Stimulated activated CD8-positive, alpha-beta memory T cell treated with anti-CD3 and anti-CD28 coated beads, Interleukin-12 subunit alpha, Interleukin-12 subunit beta, amount 100 ng/mL, for 24 hours (primary cell): ENCODE measurements around the gene EID1.
"Not testable (repeated sequence)": the region's sequence is repeated elsewhere in the genome, so short reads cannot be mapped to it uniquely, and the experiment has no call there.

Source experiments
- DNase-seq: peaks from one replicate; pipeline ENCODE4 v3.0.0-alpha.2; 2020; ENCODE audit errors: extremely low read depth

Gene EID1

GRCh38 chr15:48909313-48909712 lies 31.4 kb downstream of the EID1 start:
- not testable (repeated sequence) for DNase-seq

DNA sequence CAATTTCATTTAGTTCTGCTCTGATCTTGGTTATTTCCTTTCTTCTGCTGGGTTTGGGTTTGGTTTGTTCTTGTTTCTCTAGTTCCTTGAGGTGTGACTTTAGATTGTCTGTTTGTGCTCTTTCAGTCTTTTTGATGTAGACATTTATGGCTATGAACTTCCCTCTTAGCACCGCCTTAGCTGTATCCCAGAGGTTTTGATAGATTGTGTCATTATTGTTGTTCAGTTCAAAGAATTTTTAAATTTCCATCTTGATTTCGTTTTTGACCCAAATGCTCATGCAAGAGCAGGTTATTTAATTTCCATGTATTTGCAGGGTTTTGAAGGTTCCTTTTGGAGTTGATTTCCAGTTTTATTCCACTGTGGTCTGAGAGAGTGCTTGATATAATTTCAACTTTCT lies 32.6 kb downstream of the EID1 start:
- DNase-seq, result not testable (repeated sequence)

- DNase-seq, result no peak
Observed at GRCh38 chr15:48913141-48913540, 35.2 kb downstream of the EID1 start.

- no peak for DNase-seq
Observed at GRCh38 chr15:48914717-48915116, 36.8 kb downstream of the EID1 start.

- no peak for DNase-seq
Observed at GRCh38 chr15:48915861-48916260, 37.9 kb downstream of the EID1 start.

- no peak for DNase-seq
Observed at GRCh38 chr15:48916721-48917120, 38.8 kb downstream of the EID1 start.

GRCh38 chr15:48922046-48922445 lies 44.1 kb downstream of the EID1 start:
- no peak for DNase-seq

GRCh38 chr15:48924528-48925393 lies 46.8 kb downstream of the EID1 start:
- DNase-seq, result no peak

- DNase-seq, result no peak
Observed at GRCh38 chr15:48925714-48926223, 47.8 kb downstream of the EID1 start.

DNA sequence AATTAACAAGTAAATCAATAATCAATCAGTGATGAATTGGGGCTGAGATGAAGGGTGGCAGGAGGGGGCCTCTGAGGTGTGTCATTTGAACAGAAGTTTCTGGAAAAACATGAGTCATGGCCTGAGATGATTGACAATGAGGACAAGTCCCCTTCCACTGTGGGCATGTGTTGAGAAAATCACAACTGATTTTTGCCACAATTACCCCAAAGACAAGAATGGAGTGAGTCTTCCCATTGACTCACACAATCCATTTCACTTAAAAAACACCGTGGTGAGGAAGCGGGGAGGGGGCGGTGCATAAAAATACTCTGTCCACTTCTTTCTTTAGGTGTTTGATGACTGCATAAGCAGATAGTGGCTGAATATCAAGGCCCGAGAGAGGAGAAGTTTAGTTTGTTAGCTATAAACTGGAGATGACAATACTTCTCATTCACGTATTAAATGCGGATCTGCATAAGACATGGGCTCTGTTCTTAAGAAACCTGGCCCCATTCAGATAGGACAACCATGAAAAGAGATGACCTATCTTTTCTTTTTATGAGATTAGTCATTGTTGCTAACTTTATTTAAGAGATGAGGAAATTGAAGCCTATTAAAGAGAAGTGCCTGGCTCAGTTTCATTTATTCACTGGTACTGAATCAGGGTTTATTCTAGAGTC lies 51.1 kb downstream of the EID1 start:
- peak; percentile 11 for DNase-seq

DNA sequence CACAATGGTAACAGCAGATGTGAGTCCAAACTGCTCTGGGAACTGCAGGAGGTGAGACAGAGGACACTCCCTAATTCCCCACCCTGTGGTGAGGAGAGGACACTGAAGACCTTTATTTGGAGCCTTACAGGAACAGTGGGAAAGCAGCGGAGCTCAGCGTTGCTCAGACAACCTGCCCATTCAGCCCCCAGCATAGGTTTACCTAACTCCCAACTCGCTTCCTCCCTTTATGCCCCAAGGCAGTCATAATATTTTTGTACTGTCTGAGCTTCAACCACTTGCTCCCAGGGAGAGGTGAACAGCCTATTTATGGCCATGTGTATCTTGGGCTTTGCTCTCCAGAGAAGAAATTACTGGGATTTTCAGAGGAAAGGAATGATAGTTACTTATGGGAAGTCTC lies 51.7 kb downstream of the EID1 start:
- DNase-seq, result no peak
